ENCODE results near the gene PATL2.

GRCh38 chr15:44633603-44634002 is 77.5 kb downstream of the PATL2 start:
- no peak for TF ChIP-seq CTCF (conservative IDR thresholded peaks at IDR 0.05)
- TF ChIP-seq ZFX (IDR thresholded peaks at IDR 0.05): no peak
